ENCODE data around the gene MPC1.

The MPC1 gene

DNA sequence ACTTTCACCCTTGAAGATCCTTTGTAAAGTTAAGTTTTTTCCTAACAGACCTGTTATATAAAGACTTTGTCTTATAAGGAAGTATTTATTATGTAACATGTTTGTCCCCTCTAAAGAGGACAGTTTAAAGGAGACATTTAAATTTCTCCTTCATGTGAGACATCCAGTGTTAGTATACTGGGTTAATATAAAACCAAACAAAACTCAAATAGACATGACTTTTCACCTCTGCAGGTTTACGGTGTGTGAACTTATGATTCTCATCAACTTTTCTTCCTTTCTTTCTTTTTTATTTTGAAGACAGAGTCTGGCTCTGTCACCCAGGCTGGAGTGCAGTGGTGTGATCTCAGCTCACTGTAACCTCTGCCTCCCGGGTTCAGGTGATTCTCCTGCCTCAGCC, 17.4 kb upstream of the MPC1 start:
- Histone ChIP-seq H3K4me1 (ENCODE audit: low read length) (no peaks in the 10 kb centered on the region), H2AFZ (ENCODE audit: low read length) (no peak overlapping the region), H3K9me3 (replicated peaks; ENCODE audit: insufficient read depth, low read length) (no peaks in the 10 kb centered on the region), H3K9me2 (replicated peaks; ENCODE audit: insufficient read depth, low read length) (no peaks in the 10 kb centered on the region), H3K36me3 (replicated peaks; ENCODE audit: insufficient read depth, low read length) (no peaks in the 10 kb centered on the region), H4K20me1 (ENCODE audit: insufficient read depth, low read length) (no peaks in the 10 kb centered on the region), H3K27ac (ENCODE audit: low read length) (no peak overlapping the region), H3K4me2 (ENCODE audit: low read depth, low read length) (no peak overlapping the region), H3K79me2 (ENCODE audit: low read length) (no peaks in the 10 kb centered on the region), H3K4me3 (ENCODE audit: low read length) (no peak overlapping the region), H3F3A (ENCODE audit: insufficient read depth, low read length) (no peaks in the 10 kb centered on the region), H3K27me3 (replicated peaks; ENCODE audit: insufficient read depth, low read length) (no peaks in the 10 kb centered on the region), H3K9ac (ENCODE audit: low read length) (no peak overlapping the region)
- TF ChIP-seq EZH2phosphoT487 (IDR thresholded peaks at IDR 0.05; ENCODE audit: low read length) (no peak), EZH2 (optimal IDR thresholded peaks at IDR 0.05; ENCODE audit: low read depth, low read length) (no peak)
- TF ChIP-seq, protein P1, sequence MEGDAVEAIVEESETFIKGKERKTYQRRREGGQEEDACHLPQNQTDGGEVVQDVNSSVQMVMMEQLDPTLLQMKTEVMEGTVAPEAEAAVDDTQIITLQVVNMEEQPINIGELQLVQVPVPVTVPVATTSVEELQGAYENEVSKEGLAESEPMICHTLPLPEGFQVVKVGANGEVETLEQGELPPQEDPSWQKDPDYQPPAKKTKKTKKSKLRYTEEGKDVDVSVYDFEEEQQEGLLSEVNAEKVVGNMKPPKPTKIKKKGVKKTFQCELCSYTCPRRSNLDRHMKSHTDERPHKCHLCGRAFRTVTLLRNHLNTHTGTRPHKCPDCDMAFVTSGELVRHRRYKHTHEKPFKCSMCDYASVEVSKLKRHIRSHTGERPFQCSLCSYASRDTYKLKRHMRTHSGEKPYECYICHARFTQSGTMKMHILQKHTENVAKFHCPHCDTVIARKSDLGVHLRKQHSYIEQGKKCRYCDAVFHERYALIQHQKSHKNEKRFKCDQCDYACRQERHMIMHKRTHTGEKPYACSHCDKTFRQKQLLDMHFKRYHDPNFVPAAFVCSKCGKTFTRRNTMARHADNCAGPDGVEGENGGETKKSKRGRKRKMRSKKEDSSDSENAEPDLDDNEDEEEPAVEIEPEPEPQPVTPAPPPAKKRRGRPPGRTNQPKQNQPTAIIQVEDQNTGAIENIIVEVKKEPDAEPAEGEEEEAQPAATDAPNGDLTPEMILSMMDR (IDR thresholded peaks at IDR 0.05; ENCODE audit: low read length), result no peak
- no peak for DNase-seq

DNA sequence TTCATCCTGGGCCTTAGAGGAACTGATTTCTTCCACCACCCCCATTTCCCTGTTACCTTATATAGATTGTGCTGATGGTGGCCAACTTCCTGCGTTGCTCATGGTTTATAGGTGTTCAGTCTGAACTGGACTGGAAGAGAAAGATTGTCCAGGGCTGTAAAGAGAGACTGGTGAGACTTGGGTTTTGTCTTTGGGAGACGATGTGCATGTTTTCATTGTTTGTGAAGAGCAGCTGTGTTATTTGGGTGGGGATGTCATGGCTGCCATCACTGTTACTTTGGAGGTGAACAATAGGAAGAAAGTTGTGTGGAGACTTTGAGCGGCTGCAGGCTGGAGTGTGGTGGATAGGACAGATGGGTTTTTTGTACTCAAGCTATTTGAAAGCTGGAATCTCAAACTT, 15.6 kb upstream of the MPC1 start:
- Histone ChIP-seq H3K36me3 (replicated peaks; ENCODE audit: insufficient read depth, low read length) (no peaks in the 10 kb centered on the region), H3K4me1 (ENCODE audit: low read length) (no peaks in the 10 kb centered on the region), H3K27me3 (replicated peaks; ENCODE audit: insufficient read depth, low read length) (no peaks in the 10 kb centered on the region), H3K4me2 (ENCODE audit: low read depth, low read length) (no peak overlapping the region), H3F3A (ENCODE audit: insufficient read depth, low read length) (no peaks in the 10 kb centered on the region), H2AFZ (ENCODE audit: low read length) (no peak overlapping the region), H3K9ac (ENCODE audit: low read length) (no peak overlapping the region), H3K27ac (ENCODE audit: low read length) (no peak overlapping the region), H4K20me1 (ENCODE audit: insufficient read depth, low read length) (no peaks in the 10 kb centered on the region), H3K4me3 (ENCODE audit: low read length) (no peak overlapping the region), H3K9me2 (replicated peaks; ENCODE audit: insufficient read depth, low read length) (no peaks in the 10 kb centered on the region), H3K9me3 (replicated peaks; ENCODE audit: insufficient read depth, low read length) (no peaks in the 10 kb centered on the region), H3K79me2 (ENCODE audit: low read length) (no peaks in the 10 kb centered on the region)
- DNase-seq, result no peak
- TF ChIP-seq, protein P1 (IDR thresholded peaks at IDR 0.05; ENCODE audit: low read length), result no peak
- TF ChIP-seq EZH2phosphoT487 (IDR thresholded peaks at IDR 0.05; ENCODE audit: low read length), result no peak
- TF ChIP-seq EZH2 (optimal IDR thresholded peaks at IDR 0.05; ENCODE audit: low read depth, low read length), result no peak

DNA sequence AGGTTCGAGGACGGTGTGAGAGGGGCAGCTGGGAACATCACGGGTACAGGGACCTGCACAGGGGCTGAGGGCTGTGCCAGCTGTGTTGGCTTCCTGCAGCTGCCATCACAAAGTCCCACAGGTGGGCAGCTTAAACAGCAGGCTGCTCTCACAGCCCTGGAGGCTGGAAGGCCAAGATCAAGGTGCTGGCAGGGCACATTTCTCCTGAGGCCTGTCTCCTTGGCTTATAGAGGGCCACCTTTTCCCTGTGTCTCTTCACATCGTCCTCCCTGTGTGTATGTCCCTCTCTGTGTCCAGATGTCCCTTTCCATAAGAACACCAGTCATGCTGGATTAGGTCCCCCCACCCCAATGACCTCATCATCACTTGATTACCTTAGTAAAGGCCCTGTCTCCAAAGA, 15.1 kb upstream of the MPC1 start:
- no peak overlapping the region for H2AFZ ChIP-seq (ENCODE audit: low read length)
- no peaks in the 10 kb centered on the region for H3K9me3 ChIP-seq (replicated peaks; ENCODE audit: insufficient read depth, low read length)
- H3K79me2 ChIP-seq (ENCODE audit: low read length), result no peaks in the 10 kb centered on the region
- H3K27me3 ChIP-seq (replicated peaks; ENCODE audit: insufficient read depth, low read length), result no peaks in the 10 kb centered on the region
- no peaks in the 10 kb centered on the region for H3F3A ChIP-seq (ENCODE audit: insufficient read depth, low read length)
- H3K4me1 ChIP-seq (ENCODE audit: low read length), result no peaks in the 10 kb centered on the region
- TF ChIP-seq EZH2 (optimal IDR thresholded peaks at IDR 0.05; ENCODE audit: low read depth, low read length) (no peak), EZH2phosphoT487 (IDR thresholded peaks at IDR 0.05; ENCODE audit: low read length) (no peak)
- TF ChIP-seq, protein P1 (IDR thresholded peaks at IDR 0.05; ENCODE audit: low read length), result no peak
- H3K27ac ChIP-seq (ENCODE audit: low read length), result no peak overlapping the region
- H3K9me2 ChIP-seq (replicated peaks; ENCODE audit: insufficient read depth, low read length), result no peaks in the 10 kb centered on the region
- no peak overlapping the region for H3K9ac ChIP-seq (ENCODE audit: low read length)
- H3K36me3 ChIP-seq (replicated peaks; ENCODE audit: insufficient read depth, low read length), result no peaks in the 10 kb centered on the region
- no peak overlapping the region for H3K4me3 ChIP-seq (ENCODE audit: low read length)
- DNase-seq, result no peak
- H4K20me1 ChIP-seq (ENCODE audit: insufficient read depth, low read length), result no peaks in the 10 kb centered on the region
- H3K4me2 ChIP-seq (ENCODE audit: low read depth, low read length), result no peak overlapping the region
